K562 (cell line): ENCODE measurements around the gene GLRA1. TPM values are rescaled to one million over a fixed set of nuclear protein-coding genes. Genes with fewer than 3 reads are reported as not detected.

Experiments
- BCOR ChIP-seq: fragments of 450-650 bp; IDR thresholded peaks from 2 replicates; pipeline ENCODE4 v1.6.1; 2016
- CBFA2T3 ChIP-seq: fragments of 450-650 bp; IDR thresholded peaks from 2 replicates; pipeline ENCODE4 v1.6.1; 2017
- CHD1 ChIP-seq: fragments of 200-600 bp; sonication (generic); IDR thresholded peaks from one replicate; pipeline ENCODE4 v1.6.1; 2012; ENCODE audit warnings: mild to moderate bottlenecking, moderate library complexity, low read length, inconsistent platforms
- CREB1 ChIP-seq, 2 experiments: sonication (generic) in 1 of 2; formaldehyde crosslinking in 1 of 2; IDR thresholded peaks; 2 replicates each; pipeline versions ENCODE4 v1.6.1 to v1.8.0; 2012 to 2022; ENCODE audit warnings: inconsistent platforms in 1 of 2, mild to moderate bottlenecking in 1 of 2, missing genetic modification reagents in 1 of 2, moderate library complexity in 1 of 2
- CSDE1 ChIP-seq, 2 experiments: fragments of 450-650 bp; IDR thresholded peaks; 2 replicates each; pipeline ENCODE4 v1.6.1; 2016; ENCODE audit warnings: mild to moderate bottlenecking in 1 of 2
- CTBP1 ChIP-seq: fragments of 450-650 bp; IDR thresholded peaks from 2 replicates; pipeline ENCODE4 v1.6.1; 2016; ENCODE audit warnings: borderline replicate concordance
- E2F1 ChIP-seq: sonication (generic); formaldehyde crosslinking; IDR thresholded peaks from 2 replicates; pipeline ENCODE4 v1.8.1; 2023; ENCODE audit warnings: mild to moderate bottlenecking, missing genetic modification reagents, moderate library complexity
- ETS1 ChIP-seq: conservative IDR thresholded peaks from 2 replicates; pipeline ENCODE4 v1.6.1; 2011; ENCODE audit warnings: low read depth, mild to moderate bottlenecking, low read length; ENCODE audit not compliant: control insufficient read depth
- ETV1 ChIP-seq: fragments of 450-650 bp; conservative IDR thresholded peaks from 2 replicates; pipeline ENCODE4 v1.6.1; 2016; ENCODE audit warnings: missing genetic modification characterization, control low read depth, low read depth, missing compliant biosample characterization
- FOXJ3 ChIP-seq: sonication (generic); formaldehyde crosslinking; IDR thresholded peaks from 2 replicates; pipeline ENCODE4 v1.4.0; 2020; ENCODE audit warnings: mild to moderate bottlenecking, missing genetic modification reagents
- GABPB1 ChIP-seq: sonication (generic); formaldehyde crosslinking; IDR thresholded peaks from 2 replicates; pipeline ENCODE4 v1.8.0; 2022; ENCODE audit warnings: mild to moderate bottlenecking, missing genetic modification reagents
- KAT8 ChIP-seq: fragments of 450-650 bp; IDR thresholded peaks from 2 replicates; pipeline ENCODE4 v1.6.1; 2016; ENCODE audit warnings: low read depth, mild to moderate bottlenecking
- KLF6 ChIP-seq: fragments of 250-450 bp; sonication (Bioruptor Pico); IDR thresholded peaks from 2 replicates; pipeline ENCODE4 v1.4.0; 2020; ENCODE audit warnings: mild to moderate bottlenecking, moderate library complexity, borderline replicate concordance
- MEIS2 ChIP-seq: fragments of 450-650 bp; IDR thresholded peaks from 2 replicates; pipeline ENCODE4 v1.6.1; 2014; ENCODE audit warnings: mild to moderate bottlenecking; ENCODE audit not compliant: partially characterized antibody
- MYNN ChIP-seq, 2 experiments: sonication (generic); formaldehyde crosslinking in 1 of 2; IDR thresholded peaks; 2 replicates each; pipeline versions ENCODE4 v1.5.0 to v1.6.1; 2016 to 2020; ENCODE audit warnings: antibody characterized with exemption in 1 of 2, missing genetic modification reagents in 1 of 2
- SPI1 ChIP-seq: IDR thresholded peaks from 2 replicates; pipeline ENCODE4 v1.6.1; 2011; ENCODE audit warnings: low read depth, low read length, control low read depth, borderline replicate concordance
- SRSF9 ChIP-seq: fragments of 200-400 bp; formaldehyde crosslinking; IDR thresholded peaks from 2 replicates; pipeline ENCODE4 v1.6.1; 2017; ENCODE audit warnings: low read depth, low read length, borderline replicate concordance
- THAP7 ChIP-seq: fragments of 250-450 bp; sonication (Bioruptor Pico); IDR thresholded peaks from 2 replicates; pipeline ENCODE4 v1.5.0; 2021
- XRCC3 ChIP-seq: fragments of 450-650 bp; IDR thresholded peaks from 2 replicates; pipeline ENCODE4 v1.6.1; 2017; ENCODE audit warnings: mild to moderate bottlenecking, moderate library complexity
- ZFX ChIP-seq: sonication (generic); formaldehyde crosslinking; IDR thresholded peaks from 2 replicates; pipeline ENCODE4 v1.8.0; 2022; ENCODE audit warnings: mild to moderate bottlenecking, missing genetic modification reagents, moderate library complexity
- ZNF197 ChIP-seq: fragments of 200-800 bp; sonication (Bioruptor generic); IDR thresholded peaks from 2 replicates; pipeline ENCODE4 v1.6.1; 2016; ENCODE audit warnings: low read depth, missing genetic modification characterization, missing compliant biosample characterization
- ZNF217 ChIP-seq: sonication (generic); formaldehyde crosslinking; IDR thresholded peaks from 2 replicates; pipeline ENCODE4 v1.8.0; 2022; ENCODE audit warnings: mild to moderate bottlenecking, missing genetic modification reagents
- ZNF583 ChIP-seq: fragments of 250-450 bp; sonication (Bioruptor Pico); IDR thresholded peaks from 2 replicates; pipeline ENCODE4 v1.4.0; 2020
- ZNF696 ChIP-seq: fragments of 250-450 bp; sonication (Bioruptor Pico); conservative IDR thresholded peaks from 2 replicates; pipeline ENCODE4 v1.4.0; 2020; ENCODE audit warnings: mild to moderate bottlenecking, moderate library complexity
- polyA plus RNA-seq, 8 experiments: library from polyadenylated mRNA; depleted of rRNA in 4 of 8; stranded (reverse) in 5 of 8; unstranded in 3 of 8; fragments of >200 nt; fragmentation: Nextera tagmentation in 2 of 8; fragmentation: Illumina TruSeq in 1 of 8; extraction: Ambion mirVana in 2 of 8; extraction: Trizol in 1 of 8; gene quantifications; 2 replicates each; pipeline versions ENCODE4 v1.2.1 to v1.2.3, GENCODE V29; 2011 to 2014; ENCODE audit warnings: inconsistent platforms in 1 of 8, missing spikeins in 1 of 8
- total RNA-seq, 7 experiments: library from RNA; depleted of rRNA in 6 of 7; stranded (reverse); fragments of >200 nt in 6 of 7; fragmentation: Illumina TruSeq in 2 of 7; extraction: Trizol in 2 of 7; gene quantifications; 2 replicates each; pipeline versions ENCODE4 v1.2.1 to v1.2.3, GENCODE V29; 2011 to 2021; ENCODE audit warnings: low replicate concordance in 1 of 7

The GLRA1 gene
- total and polyA plus RNA-seq, 9 of the 15 experiments (the other 6 are each of a cell fraction or from before 2014, with no cell fraction given), result not detected

GRCh38 chr5:151924564-151925301, at the start of gene GLRA1 (continued):
- TF ChIP-seq E2F1 (CRISPR knock-in tag), result peak; percentile 88; the same call in 1 of the 2 replicates
- no peak for TF ChIP-seq SPI1
- TF ChIP-seq MYNN (IDR thresholded peaks at IDR 0.05), result no peak
- TF ChIP-seq MYNN (CRISPR knock-in tag; IDR thresholded peaks at IDR 0.05), result peak; percentile 89
- no peak for TF ChIP-seq MEIS2
- no peak for TF ChIP-seq CSDE1 (IDR thresholded peaks at IDR 0.05)
- TF ChIP-seq ETS1, result no peak
- no peak for TF ChIP-seq CHD1
- TF ChIP-seq ZNF197 (CRISPR knock-in tag), result peak; percentile 95
- no peak for TF ChIP-seq CTBP1
- TF ChIP-seq KAT8, result no peak
- 0 out of 2 replicates have a peak, but pooled peaks have one; percentile 13 for TF ChIP-seq KLF6 (CRISPR knock-in tag)
- no peak for TF ChIP-seq BCOR
- TF ChIP-seq ZNF696 (CRISPR knock-in tag), result no peak
- no peak for TF ChIP-seq SRSF9
- peak; percentile 83 for TF ChIP-seq GABPB1 (CRISPR knock-in tag)
- no peak for TF ChIP-seq THAP7 (CRISPR knock-in tag)
- no peak for TF ChIP-seq ETV1 (tag)
- no peak for TF ChIP-seq ZNF583 (CRISPR knock-in tag)
- no peak for TF ChIP-seq ZNF217
- peak; percentile 38; the same call in 1 of the 2 replicates for TF ChIP-seq CREB1 (IDR thresholded peaks at IDR 0.05)
- peak; percentile 63 for TF ChIP-seq CREB1 (CRISPR knock-in tag; IDR thresholded peaks at IDR 0.05)
- peak; percentile 17; the same call in 1 of the 2 replicates for TF ChIP-seq ZFX (CRISPR knock-in tag)
- TF ChIP-seq FOXJ3 (CRISPR knock-in tag), result peak; percentile 77; the same call in 1 of the 2 replicates
- no peak for TF ChIP-seq CBFA2T3
- no peak for TF ChIP-seq XRCC3
